K562 (cell line): ENCODE data around the gene PTPN9. TPM values are rescaled to one million over a fixed set of nuclear protein-coding genes. Genes with fewer than 3 reads are reported as not detected.
"Not testable (repeated sequence)": the region's sequence is repeated elsewhere in the genome, so short reads cannot be mapped to it uniquely, and the experiment has no call there.

Source experiments
- ATAC-seq: fragments of 200-7000 bp; cut with Tn5 transposase; 3 replicates; pipeline ENCODE4 v1.9.1; 2020; ENCODE audit warnings: moderate library complexity
- BruUV-seq: library from RNA; stranded (reverse); fragments of 400-500 nt; replicated peaks from 2 replicates; lab custom pipeline; 2021; lab: Mats Ljungman, UMichigan
- CTCF ChIA-PET: fragments of 300-600 bp; formaldehyde crosslinking; extraction: SDS; loops from one replicate; lab custom pipeline; 2021; ENCODE audit warnings: low intra/inter-chr PET ratio; lab: Yijun Ruan, JAX
- POLR2A ChIA-PET: fragments of 300-600, 350-650 bp; sonication (Branson Sonifier 250); formaldehyde crosslinking; extraction: SDS; loops from one replicate; lab custom pipeline; 2021; ENCODE audit warnings: antibody characterized with exemption, inconsistent platforms; lab: Yijun Ruan, JAX
- DNase-seq, 4 experiments: peaks; one replicate each; pipeline versions ENCODE4 v3.0.0 to v3.0.0-alpha.2; 2011 to 2018; ENCODE audit warnings: low spot score in 3 of 4, mixed read lengths in 3 of 4; ENCODE audit errors: extremely low read depth in 1 of 4
- FAIRE-seq: peaks from 2 replicates; lab custom pipeline; 2011; peaks lifted over from hg19 to GRCh38; lab: Jason Lieb, UNC
- H2AFZ ChIP-seq: 2 replicates; pipeline ENCODE4 v1.6.0; 2011; ENCODE audit warnings: low read depth, low read length, control low read depth, inconsistent platforms
- H3K27ac ChIP-seq: fragments of 200-600 bp; 3 replicates; pipeline ENCODE4 v1.8.0; 2011; ENCODE audit warnings: low read depth, mild to moderate bottlenecking, control low read depth, inconsistent platforms, low read length, moderate library complexity, mixed read lengths; ENCODE audit errors: extremely low read depth
- H3K27me3 ChIP-seq, 2 experiments: fragments of 300-600 bp in 1 of 2; 2 replicates in 1 of 2; 3 replicates in 1 of 2; pipeline versions ENCODE4 v1.6.0 to v1.8.0; 2011; ENCODE audit warnings: inconsistent platforms in 2 of 2, low read length in 2 of 2, mild to moderate bottlenecking in 1 of 2, mixed read lengths in 1 of 2, moderate library complexity in 1 of 2; ENCODE audit not compliant: control insufficient read depth in 2 of 2, insufficient read depth in 2 of 2
- H3K36me3 ChIP-seq: fragments of 300-600 bp; 3 replicates; pipeline ENCODE4 v1.8.0; 2011; ENCODE audit warnings: mild to moderate bottlenecking, low read length, inconsistent platforms; ENCODE audit not compliant: control insufficient read depth, insufficient read depth
- H3K4me1 ChIP-seq, 2 experiments: fragments of 200-600 bp in 1 of 2; replicated peaks in 1 of 2; 2 replicates in 1 of 2; 3 replicates in 1 of 2; pipeline versions ENCODE4 v1.5.1 to v1.8.0; 2011; ENCODE audit warnings: inconsistent platforms in 2 of 2, low read length in 2 of 2, mild to moderate bottlenecking in 1 of 2, mixed read lengths in 1 of 2, moderate library complexity in 1 of 2; ENCODE audit not compliant: control insufficient read depth in 2 of 2, insufficient read depth in 2 of 2
- H3K4me2 ChIP-seq: 2 replicates; pipeline ENCODE4 v1.6.1; 2011; ENCODE audit warnings: low read length, control low read depth, inconsistent platforms, mixed read lengths; ENCODE audit not compliant: insufficient read depth
- H3K4me3 ChIP-seq: fragments of 200-600 bp; sonication (generic), shearing (Covaris generic); 2 replicates; pipeline ENCODE4 v1.5.1; 2016; ENCODE audit warnings: control low read depth, inconsistent platforms
- H3K79me2 ChIP-seq: fragments of 200-600 bp; 3 replicates; pipeline ENCODE4 v1.8.0; 2011; ENCODE audit warnings: low read length, inconsistent platforms; ENCODE audit not compliant: control insufficient read depth, insufficient read depth
- H3K9ac ChIP-seq, 2 experiments: 2 replicates each; pipeline versions ENCODE4 v1.6.0 to v1.6.1; 2011; ENCODE audit warnings: low read depth in 2 of 2, low read length in 2 of 2, control low read depth in 1 of 2, inconsistent platforms in 1 of 2, mild to moderate bottlenecking in 1 of 2, mixed read lengths in 1 of 2; ENCODE audit not compliant: insufficient read depth in 1 of 2
- H3K9me1 ChIP-seq: one replicate; pipeline ENCODE4 v1.6.0; 2011; ENCODE audit warnings: inconsistent platforms, mild to moderate bottlenecking, low read length, moderate library complexity; ENCODE audit not compliant: control insufficient read depth, insufficient read depth
- H3K9me3 ChIP-seq: replicated peaks from 2 replicates; pipeline ENCODE4 v1.5.1; 2011; ENCODE audit warnings: low read depth, low read length, inconsistent platforms; ENCODE audit not compliant: control insufficient read depth, insufficient read depth
- H4K20me1 ChIP-seq: replicated peaks from 2 replicates; pipeline ENCODE4 v1.6.1; 2011; ENCODE audit warnings: low read length, inconsistent platforms, mixed read lengths; ENCODE audit not compliant: control insufficient read depth, insufficient read depth
- ARID1B ChIP-seq: fragments of 450-650 bp; IDR thresholded peaks from 2 replicates; pipeline ENCODE4 v1.6.1; 2016; ENCODE audit warnings: antibody characterized with exemption, mild to moderate bottlenecking, inconsistent platforms
- ATF7 ChIP-seq: fragments of 450-650 bp; IDR thresholded peaks from 2 replicates; pipeline ENCODE4 v1.7.1; 2014; ENCODE audit warnings: mild to moderate bottlenecking, moderate library complexity
- C11orf30 ChIP-seq: fragments of 450-650 bp; IDR thresholded peaks from 2 replicates; pipeline ENCODE4 v1.6.1; 2016; ENCODE audit warnings: low read depth, mild to moderate bottlenecking
- FOS ChIP-seq: IDR thresholded peaks from 3 replicates; pipeline ENCODE4 v1.6.1; 2011; ENCODE audit not compliant: insufficient read length; ENCODE audit errors: extremely low read depth
- FOSL1 ChIP-seq: fragments of 200-800 bp; sonication (Bioruptor generic); conservative IDR thresholded peaks from 2 replicates; pipeline ENCODE4 v1.6.1; 2016; ENCODE audit warnings: missing genetic modification characterization, missing compliant biosample characterization
- JUN ChIP-seq, 2 experiments: sonication (generic) in 1 of 2; formaldehyde crosslinking in 1 of 2; IDR thresholded peaks; 2 replicates each; pipeline versions ENCODE4 v1.6.1 to v1.8.0; 2012 to 2022; ENCODE audit warnings: borderline replicate concordance in 2 of 2, mild to moderate bottlenecking in 2 of 2, improper control_type of control experiment in 1 of 2, low read depth in 1 of 2, low read length in 1 of 2, missing genetic modification reagents in 1 of 2
- JUND ChIP-seq, 2 experiments: IDR thresholded peaks; 2 replicates in 1 of 2; 3 replicates in 1 of 2; pipeline ENCODE4 v1.6.1; 2011; ENCODE audit warnings: borderline replicate concordance in 2 of 2, low read depth in 2 of 2, low read length in 2 of 2, improper control_type of control experiment in 1 of 2, missing biosample characterization in 1 of 2, missing genetic modification characterization in 1 of 2, missing genetic modification reagents in 1 of 2
- SMARCA4 ChIP-seq: fragments of 450-650 bp; IDR thresholded peaks from 2 replicates; pipeline ENCODE4 v1.6.1; 2016
- TRIM24 ChIP-seq, 2 experiments: fragments of 450-650 bp; IDR thresholded peaks; 2 replicates each; pipeline ENCODE4 v1.6.1; 2016
- WGBS: fragments of 100-300 bp; shearing (Covaris generic); methylation state at CpG from one replicate; pipeline ENCODE4 v1.1.6; 2016; ENCODE audit warnings: low coverage, mixed read lengths; ENCODE audit not compliant: insufficient coverage; ENCODE audit errors: missing lambda C conversion rate; 5-methylcytosine and 5-hydroxymethylcytosine counted together
- in situ Hi-C: fragments of 300-500 bp; cut with MboI; formaldehyde crosslinking; loops from 4 replicates; pipeline ENCODE4 v1.15.0; 2018; ENCODE audit warnings: inconsistent platforms, mixed read lengths
- intact Hi-C: fragments of 100-400 bp; cut with micrococcal nuclease; formaldehyde crosslinking; loops from 2 replicates; pipeline ENCODE4 v1.14.2; 2022
- polyA plus RNA-seq, 8 experiments: library from polyadenylated mRNA; depleted of rRNA in 4 of 8; stranded (reverse) in 5 of 8; unstranded in 3 of 8; fragments of >200 nt; fragmentation: Nextera tagmentation in 2 of 8; fragmentation: Illumina TruSeq in 1 of 8; extraction: Ambion mirVana in 2 of 8; extraction: Trizol in 1 of 8; gene quantifications; 2 replicates each; pipeline versions ENCODE4 v1.2.1 to v1.2.3, GENCODE V29; 2011 to 2014; ENCODE audit warnings: inconsistent platforms in 1 of 8, missing spikeins in 1 of 8
- total RNA-seq, 7 experiments: library from RNA; depleted of rRNA in 6 of 7; stranded (reverse); fragments of >200 nt in 6 of 7; fragmentation: Illumina TruSeq in 2 of 7; extraction: Trizol in 2 of 7; gene quantifications; 2 replicates each; pipeline versions ENCODE4 v1.2.1 to v1.2.3, GENCODE V29; 2011 to 2021; ENCODE audit warnings: low replicate concordance in 1 of 7
- TF ChIP-seq, protein P1 (sequence below): fragments of 450-650 bp; formaldehyde crosslinking; IDR thresholded peaks from 2 replicates; pipeline ENCODE4 v1.4.0; 2022; ENCODE audit warnings: mild to moderate bottlenecking, moderate library complexity
- TF ChIP-seq, protein P2 (sequence below), 2 experiments: fragments of 450-650 bp in 1 of 2; sonication (generic) in 1 of 2; formaldehyde crosslinking in 1 of 2; IDR thresholded peaks in 1 of 2; conservative IDR thresholded peaks in 1 of 2; 2 replicates each; pipeline versions ENCODE4 v1.6.1 to v1.8.1; 2016 to 2023; ENCODE audit warnings: mild to moderate bottlenecking in 2 of 2, moderate library complexity in 2 of 2, inconsistent platforms in 1 of 2, missing genetic modification reagents in 1 of 2

The PTPN9 gene
- total and polyA plus RNA-seq, 9 of the 15 experiments (the other 6 are each of a cell fraction or from before 2014, with no cell fraction given): 5.0 to 24.0 (median 14.2) TPM

DNA sequence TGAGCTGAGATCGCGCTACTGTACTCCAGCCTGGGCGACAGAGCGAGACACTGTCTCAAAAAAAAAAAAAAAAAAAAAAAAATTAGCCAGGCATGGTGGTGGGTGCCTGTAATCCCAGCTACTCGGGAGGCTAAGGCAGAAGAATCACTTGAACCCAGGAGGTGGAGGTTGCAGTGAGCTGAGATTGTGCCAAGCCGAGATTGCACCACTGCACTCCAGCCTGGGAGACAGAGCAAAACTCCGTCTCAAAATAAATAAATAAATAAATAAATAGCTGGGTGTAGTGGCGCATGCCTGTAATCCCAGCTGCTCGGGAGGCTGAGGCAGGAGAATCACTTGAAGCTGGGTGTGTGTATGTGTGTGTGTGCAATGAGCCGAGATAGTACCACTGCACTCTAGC is 133.8 kb downstream of the PTPN9 start:
- CTCF ChIA-PET, ATAC-seq, H2AFZ ChIP-seq, FAIRE-seq, BruUV-seq, H3K9me3 ChIP-seq, in situ Hi-C loops, H3K27me3 ChIP-seq, H3K4me2 ChIP-seq, H3K9ac ChIP-seq, intact Hi-C loops, H3K27ac ChIP-seq, H3K4me3 ChIP-seq, DNase-seq: not testable (repeated sequence)
- H3K4me1 ChIP-seq: peaks cover 15 to 20% of the 10 kb centered on the region in 2 experiments
- WGBS: 84% methylated on average over 6 of the region's 10 CpGs
- H3K9me1 ChIP-seq: peaks cover 10% of the 10 kb centered on the region
- H3K36me3 ChIP-seq: peaks cover 42% of the 10 kb centered on the region
- peaks cover 97% of the 10 kb centered on the region for H3K79me2 ChIP-seq
- H4K20me1 ChIP-seq: peaks cover 21% of the 10 kb centered on the region
- POLR2A ChIA-PET: interaction anchor here (0.6 to 0.9 kb wide), 2 partner anchors 8 to 103 kb away, joined by 3 to 4 read pairs; no protein-coding TSS in a partner anchor

DNA sequence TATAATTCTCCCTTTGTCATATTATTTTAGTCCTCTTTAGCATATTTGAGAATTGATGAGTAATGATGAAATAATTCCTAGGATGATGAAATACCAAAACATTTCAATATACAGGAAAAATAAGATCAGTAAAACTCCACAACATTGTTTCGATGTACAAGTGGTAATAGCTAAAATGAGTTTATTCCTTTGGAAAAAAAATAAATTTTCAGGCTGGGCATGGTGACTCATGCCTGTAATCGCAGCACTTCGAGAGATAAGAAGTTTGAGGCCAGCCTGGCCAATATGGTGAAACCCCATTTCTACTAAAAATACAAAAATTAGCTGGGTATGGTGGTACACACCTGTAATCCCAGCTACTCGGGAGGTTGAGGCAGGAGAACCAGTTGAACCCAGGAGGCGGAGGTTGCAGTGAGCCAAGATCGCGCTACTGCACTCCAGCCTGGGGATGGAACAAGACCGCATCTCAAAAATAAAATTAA is 135.1 kb downstream of the PTPN9 start:
- H3K9me3 ChIP-seq; in situ Hi-C loops; H3K4me2 ChIP-seq; DNase-seq; H2AFZ ChIP-seq; CTCF ChIA-PET; intact Hi-C loops; BruUV-seq; H3K4me3 ChIP-seq; H3K27me3 ChIP-seq; FAIRE-seq; TF ChIP-seq JUN (CRISPR knock-in tag; IDR thresholded peaks at IDR 0.05; ENCODE audit: borderline replicate concordance): not testable (repeated sequence)
- peak overlapping the region; percentile 46; the same call in 2 of the 3 replicates for H3K27ac ChIP-seq
- H3K9ac ChIP-seq: 0 out of 4 replicates have a peak overlapping the region, but pooled peaks of 1 of the 2 experiments have one; percentile 25
- peaks cover 18% of the 10 kb centered on the region for H4K20me1 ChIP-seq
- peaks cover 42% of the 10 kb centered on the region for H3K36me3 ChIP-seq
- peaks cover 10% of the 10 kb centered on the region for H3K9me1 ChIP-seq
- POLR2A ChIA-PET: interaction anchor here (0.6 to 1.5 kb wide), 3 partner anchors 10 to 96 kb away, joined by 3 to 6 read pairs (median 3); no protein-coding TSS in a partner anchor
- 53% methylated on average over 8 of the region's 8 CpGs for WGBS
- peak; percentile 63 for ATAC-seq
- H3K4me1 ChIP-seq: peaks cover 8 to 20% of the 10 kb centered on the region in 2 experiments; a peak in 4 of 5 replicates
- peaks cover 94% of the 10 kb centered on the region for H3K79me2 ChIP-seq
- TF ChIP-seq ARID1B (peak; percentile 82), JUN (IDR thresholded peaks at IDR 0.05; ENCODE audit: borderline replicate concordance, low read depth, low read length) (peak; percentile 78), FOSL1 (peak; percentile 93), TRIM24 (IDR thresholded peaks at IDR 0.05) (peak; percentile 25 to 61; a peak in 1 of 4 replicates), FOS (peak; percentile 33), C11orf30 (peak; percentile 15; the same call in 1 of the 2 replicates), JUND (IDR thresholded peaks at IDR 0.05; ENCODE audit: borderline replicate concordance, low read depth, low read length) (peak; percentile 94), JUND (tag; IDR thresholded peaks at IDR 0.05; ENCODE audit: borderline replicate concordance, low read depth, low read length) (peak; percentile 89), SMARCA4 (peak; percentile 93), ATF7 (0 out of 2 replicates have a peak, but pooled peaks have one; percentile 19)
- TF ChIP-seq, protein P1, sequence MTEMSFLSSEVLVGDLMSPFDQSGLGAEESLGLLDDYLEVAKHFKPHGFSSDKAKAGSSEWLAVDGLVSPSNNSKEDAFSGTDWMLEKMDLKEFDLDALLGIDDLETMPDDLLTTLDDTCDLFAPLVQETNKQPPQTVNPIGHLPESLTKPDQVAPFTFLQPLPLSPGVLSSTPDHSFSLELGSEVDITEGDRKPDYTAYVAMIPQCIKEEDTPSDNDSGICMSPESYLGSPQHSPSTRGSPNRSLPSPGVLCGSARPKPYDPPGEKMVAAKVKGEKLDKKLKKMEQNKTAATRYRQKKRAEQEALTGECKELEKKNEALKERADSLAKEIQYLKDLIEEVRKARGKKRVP (CRISPR knock-in tag): 0 out of 2 replicates have a peak, but pooled peaks have one; percentile 47
- TF ChIP-seq, protein P2, sequence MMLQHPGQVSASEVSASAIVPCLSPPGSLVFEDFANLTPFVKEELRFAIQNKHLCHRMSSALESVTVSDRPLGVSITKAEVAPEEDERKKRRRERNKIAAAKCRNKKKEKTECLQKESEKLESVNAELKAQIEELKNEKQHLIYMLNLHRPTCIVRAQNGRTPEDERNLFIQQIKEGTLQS (IDR thresholded peaks at IDR 0.05): peak; percentile 95
- TF ChIP-seq, protein P2 (CRISPR knock-in tag; conservative IDR thresholded peaks at IDR 0.05): peak; percentile 38; the same call in 1 of the 2 replicates
